A549 (cell line): Measurements from ENCODE around the gene PIP5K1B. TPM values are rescaled to one million over a fixed set of nuclear protein-coding genes. Genes with fewer than 3 reads are reported as not detected.

Source experiments
- ATAC-seq, 2 experiments: fragments of 200-7000 bp in 1 of 2; fragments of >200 bp in 1 of 2; cut with Nextera tagmentation in 1 of 2; cut with Tn5 transposase in 1 of 2; 3 replicates each; pipeline versions ENCODE4 v1.8.0 to v1.9.1; 2018 to 2020; ENCODE audit warnings: mild to moderate bottlenecking in 1 of 2, moderate library complexity in 1 of 2
- CTCF ChIA-PET: fragments of 300-600 bp; sonication (Branson Sonifier 250); formaldehyde crosslinking; extraction: SDS; loops from one replicate; lab custom pipeline; 2021; ENCODE audit warnings: antibody characterized with exemption, inconsistent platforms; lab: Yijun Ruan, JAX
- POLR2A ChIA-PET: fragments of 350-600 bp; formaldehyde crosslinking; extraction: SDS; loops from one replicate; lab custom pipeline; 2021; ENCODE audit warnings: antibody characterized with exemption, inconsistent platforms; lab: Yijun Ruan, JAX
- DNase-seq, 2 experiments: peaks; one replicate each; pipeline versions ENCODE4 v3.0.0 to v3.0.0-alpha.2; 2011 to 2016; ENCODE audit warnings: low read depth in 1 of 2, low spot score in 1 of 2
- FAIRE-seq: peaks from 2 replicates; lab custom pipeline; 2011; peaks lifted over from hg19 to GRCh38; lab: Jason Lieb, UNC
- H3K27ac ChIP-seq, 2 experiments: fragments of >200 bp; sonication (Bioruptor Twin); formaldehyde crosslinking; 3 replicates each; pipeline ENCODE4 v1.5.1; 2016 to 2017
- H3K4me1 ChIP-seq: fragments of >200 bp; sonication (Bioruptor Twin); formaldehyde crosslinking; 3 replicates; pipeline ENCODE4 v1.6.1; 2016
- H3K4me2 ChIP-seq: fragments of >200 bp; sonication (Bioruptor Twin); formaldehyde crosslinking; 3 replicates; pipeline ENCODE4 v1.6.1; 2016
- H3K4me3 ChIP-seq: fragments of >200 bp; sonication (Bioruptor Twin); formaldehyde crosslinking; 3 replicates; pipeline ENCODE4 v1.5.1; 2016
- H3K9me3 ChIP-seq: fragments of >200 bp; sonication (Bioruptor Twin); formaldehyde crosslinking; 3 replicates; pipeline ENCODE4 v1.6.1; 2016
- CEBPB ChIP-seq, 2 experiments: fragments of >200 bp in 1 of 2; sonication (Bioruptor Twin) in 1 of 2; formaldehyde crosslinking in 1 of 2; IDR thresholded peaks; 2 replicates each; pipeline ENCODE4 v1.6.1; 2012 to 2016
- CHD2 ChIP-seq: fragments of 150-350 bp; IDR thresholded peaks from 2 replicates; pipeline ENCODE4 v1.6.1; 2014; ENCODE audit warnings: low read length; ENCODE audit not compliant: partially characterized antibody
- CHD4 ChIP-seq: fragments of 200-600 bp; sonication (generic); IDR thresholded peaks from 2 replicates; pipeline ENCODE4 v1.6.1; 2016; ENCODE audit warnings: antibody characterized with exemption, mild to moderate bottlenecking, borderline replicate concordance
- EHMT2 ChIP-seq: fragments of 200-600 bp; sonication (generic); IDR thresholded peaks from 2 replicates; pipeline ENCODE4 v1.6.1; 2016; ENCODE audit warnings: antibody characterized with exemption, low read depth, mild to moderate bottlenecking, moderate library complexity
- FOSB ChIP-seq: fragments of 250-450 bp; sonication (Bioruptor Pico); IDR thresholded peaks from 2 replicates; pipeline ENCODE4 v1.5.0; 2020; ENCODE audit warnings: mild to moderate bottlenecking, moderate library complexity
- HDAC2 ChIP-seq: fragments of 200-600 bp; sonication (generic); IDR thresholded peaks from 2 replicates; pipeline ENCODE4 v1.6.1; 2016
- JUNB ChIP-seq: fragments of >200 bp; sonication (Bioruptor Twin); formaldehyde crosslinking; IDR thresholded peaks from 2 replicates; pipeline ENCODE4 v1.6.1; 2016
- KDM1A ChIP-seq: fragments of 200-600 bp; sonication (generic); IDR thresholded peaks from 2 replicates; pipeline ENCODE4 v1.6.1; 2016; ENCODE audit warnings: low read depth, mild to moderate bottlenecking
- KDM5A ChIP-seq: fragments of 200-600 bp; sonication (generic); IDR thresholded peaks from 2 replicates; pipeline ENCODE4 v1.6.1; 2016; ENCODE audit warnings: antibody characterized with exemption, mild to moderate bottlenecking
- PHF8 ChIP-seq: fragments of 200-600 bp; sonication (generic); IDR thresholded peaks from 2 replicates; pipeline ENCODE4 v1.6.1; 2016; ENCODE audit warnings: low read depth, mild to moderate bottlenecking, antibody characterized with exemption, moderate library complexity, borderline replicate concordance
- POLR2A ChIP-seq: IDR thresholded peaks from 2 replicates; pipeline ENCODE4 v1.6.1; 2012; ENCODE audit warnings: mild to moderate bottlenecking, low read length
- RARB ChIP-seq: fragments of 250-450 bp; sonication (Bioruptor Pico); IDR thresholded peaks from 2 replicates; pipeline ENCODE4 v1.8.0; 2021; ENCODE audit warnings: mild to moderate bottlenecking, moderate library complexity
- RCOR1 ChIP-seq: fragments of 150-350 bp; IDR thresholded peaks from 2 replicates; pipeline ENCODE4 v1.6.1; 2014; ENCODE audit warnings: antibody characterized with exemption, low read length, low read depth
- RFX5 ChIP-seq: fragments of 450-650 bp; IDR thresholded peaks from 2 replicates; pipeline ENCODE4 v1.7.1; 2014; ENCODE audit warnings: antibody characterized with exemption, mild to moderate bottlenecking, moderate library complexity
- whole genome bisulfite sequencing: methylation state at CpG from one replicate; pipeline ENCODE4 v1.1.6; 2017; ENCODE audit errors: missing lambda C conversion rate; 5-methylcytosine and 5-hydroxymethylcytosine counted together
- polyA plus RNA-seq, 4 experiments: library from polyadenylated mRNA; depleted of rRNA in 3 of 4; stranded (reverse); fragments of >200 nt; fragmentation: RNase III in 1 of 4; extraction: RNeasy Plus Mini Kit Qiagen cat#74134 plus additional on column Dnase treatment in 1 of 4; gene quantifications; 2 replicates in 3 of 4; 3 replicates in 1 of 4; pipeline ENCODE4 v1.2.3, GENCODE V29; 2011 to 2017
- TF ChIP-seq, protein P1 (sequence below): fragments of 250-450 bp; sonication (Bioruptor Pico); IDR thresholded peaks from 2 replicates; pipeline ENCODE4 v1.5.0; 2021; ENCODE audit warnings: mild to moderate bottlenecking, moderate library complexity, borderline replicate concordance
- TF ChIP-seq, protein P2 (sequence below): fragments of >200 bp; sonication (Bioruptor Twin); formaldehyde crosslinking; IDR thresholded peaks from 3 replicates; pipeline ENCODE4 v1.6.1; 2016
- TF ChIP-seq, protein P3 (sequence below): fragments of 200-600 bp; sonication (generic); IDR thresholded peaks from 2 replicates; pipeline ENCODE4 v1.6.1; 2016; ENCODE audit warnings: antibody characterized with exemption, mild to moderate bottlenecking, moderate library complexity
- TF ChIP-seq, protein P4 (sequence below): fragments of 450-650 bp; IDR thresholded peaks from 2 replicates; pipeline ENCODE4 v1.6.1; 2014; ENCODE audit warnings: antibody characterized with exemption
- TF ChIP-seq, protein P5 (sequence below): IDR thresholded peaks from 2 replicates; pipeline ENCODE4 v1.6.1; 2012
- TF ChIP-seq, protein P6 (sequence below): IDR thresholded peaks from 2 replicates; pipeline ENCODE4 v1.6.1; 2012; ENCODE audit warnings: low read depth, borderline replicate concordance

PIP5K1B gene
- polyA plus RNA-seq, 2 of the 4 experiments (the other 2 are of a cell fraction) = not detected

DNA sequence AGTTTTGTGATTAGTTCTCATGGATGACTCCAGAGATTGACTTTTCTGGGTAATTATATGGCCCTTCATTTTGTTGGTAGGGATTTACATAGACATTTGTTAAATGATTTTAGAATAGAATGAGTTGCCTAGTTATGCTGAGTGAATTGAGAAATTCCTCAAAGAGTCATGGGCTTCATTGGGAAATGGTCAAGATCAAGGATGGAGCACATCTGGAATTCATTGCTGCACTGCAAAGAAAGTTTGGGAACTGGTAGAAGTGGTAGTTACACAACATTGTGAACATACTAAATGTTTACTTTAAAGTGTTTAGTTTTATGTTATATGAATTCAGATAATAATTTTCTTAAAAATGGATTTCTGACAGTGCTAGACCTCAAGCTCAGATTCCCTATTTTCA lies 46.5 kb downstream of the PIP5K1B start:
- no peaks in the 10 kb centered on the region for H3K9me3 ChIP-seq
- H3K4me1 ChIP-seq = no peaks in the 10 kb centered on the region
- ATAC-seq (no peak), DNase-seq (no peak), FAIRE-seq (no peak)
- no peak overlapping the region for H3K4me2 ChIP-seq
- no peak overlapping the region for H3K4me3 ChIP-seq
- TF ChIP-seq FOSB (CRISPR knock-in tag) (no peak), KDM1A (no peak), RARB (CRISPR knock-in tag) (no peak), RFX5 (no peak), RCOR1 (no peak), CHD2 (no peak)
- TF ChIP-seq, protein P1, sequence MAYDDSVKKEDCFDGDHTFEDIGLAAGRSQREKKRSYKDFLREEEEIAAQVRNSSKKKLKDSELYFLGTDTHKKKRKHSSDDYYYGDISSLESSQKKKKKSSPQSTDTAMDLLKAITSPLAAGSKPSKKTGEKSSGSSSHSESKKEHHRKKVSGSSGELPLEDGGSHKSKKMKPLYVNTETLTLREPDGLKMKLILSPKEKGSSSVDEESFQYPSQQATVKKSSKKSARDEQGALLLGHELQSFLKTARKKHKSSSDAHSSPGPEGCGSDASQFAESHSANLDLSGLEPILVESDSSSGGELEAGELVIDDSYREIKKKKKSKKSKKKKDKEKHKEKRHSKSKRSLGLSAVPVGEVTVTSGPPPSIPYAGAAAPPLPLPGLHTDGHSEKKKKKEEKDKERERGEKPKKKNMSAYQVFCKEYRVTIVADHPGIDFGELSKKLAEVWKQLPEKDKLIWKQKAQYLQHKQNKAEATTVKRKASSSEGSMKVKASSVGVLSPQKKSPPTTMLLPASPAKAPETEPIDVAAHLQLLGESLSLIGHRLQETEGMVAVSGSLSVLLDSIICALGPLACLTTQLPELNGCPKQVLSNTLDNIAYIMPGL (CRISPR knock-in tag) = no peak
- no peak overlapping the region for H3K27ac ChIP-seq
- CTCF ChIA-PET = interaction anchor here (0.5 kb wide), 1 partner anchor 50 kb away, joined by 3 read pairs; no protein-coding TSS in a partner anchor
- POLR2A ChIA-PET = no interaction called here

DNA sequence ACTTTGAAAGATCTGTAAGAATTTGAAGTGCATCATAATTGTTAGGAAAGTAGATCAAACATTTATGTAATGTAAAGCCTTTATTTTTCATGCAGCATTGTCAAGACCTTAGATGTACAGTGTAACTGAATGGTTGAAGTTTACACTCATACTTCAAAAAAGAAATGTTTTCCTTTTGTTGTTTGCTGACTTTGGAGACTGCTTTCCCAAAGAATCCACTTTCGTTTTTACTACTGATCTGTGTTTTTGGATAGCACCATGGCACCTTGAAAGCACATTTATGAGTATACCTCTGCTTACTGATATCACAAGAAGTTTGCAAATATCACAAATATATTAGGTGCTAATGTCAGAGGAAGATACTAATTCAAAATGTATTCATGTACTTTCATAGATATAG lies 50.0 kb downstream of the PIP5K1B start:
- Histone ChIP-seq H3K4me2 (no peak overlapping the region), H3K9me3 (no peaks in the 10 kb centered on the region), H3K4me3 (no peak overlapping the region), H3K27ac (no peak overlapping the region), H3K4me1 (no peaks in the 10 kb centered on the region)
- FAIRE-seq (no peak), DNase-seq (no peak), ATAC-seq (no peak)
- 0% methylated on average over 1 of the region's 1 CpG for WGBS
- ChIA-PET CTCF (no interaction called here), POLR2A (no interaction called here)
- TF ChIP-seq, protein P2, sequence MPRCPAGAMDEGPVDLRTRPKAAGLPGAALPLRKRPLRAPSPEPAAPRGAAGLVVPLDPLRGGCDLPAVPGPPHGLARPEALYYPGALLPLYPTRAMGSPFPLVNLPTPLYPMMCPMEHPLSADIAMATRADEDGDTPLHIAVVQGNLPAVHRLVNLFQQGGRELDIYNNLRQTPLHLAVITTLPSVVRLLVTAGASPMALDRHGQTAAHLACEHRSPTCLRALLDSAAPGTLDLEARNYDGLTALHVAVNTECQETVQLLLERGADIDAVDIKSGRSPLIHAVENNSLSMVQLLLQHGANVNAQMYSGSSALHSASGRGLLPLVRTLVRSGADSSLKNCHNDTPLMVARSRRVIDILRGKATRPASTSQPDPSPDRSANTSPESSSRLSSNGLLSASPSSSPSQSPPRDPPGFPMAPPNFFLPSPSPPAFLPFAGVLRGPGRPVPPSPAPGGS = no peak
- TF ChIP-seq POLR2A = no peak
- TF ChIP-seq, protein P3, sequence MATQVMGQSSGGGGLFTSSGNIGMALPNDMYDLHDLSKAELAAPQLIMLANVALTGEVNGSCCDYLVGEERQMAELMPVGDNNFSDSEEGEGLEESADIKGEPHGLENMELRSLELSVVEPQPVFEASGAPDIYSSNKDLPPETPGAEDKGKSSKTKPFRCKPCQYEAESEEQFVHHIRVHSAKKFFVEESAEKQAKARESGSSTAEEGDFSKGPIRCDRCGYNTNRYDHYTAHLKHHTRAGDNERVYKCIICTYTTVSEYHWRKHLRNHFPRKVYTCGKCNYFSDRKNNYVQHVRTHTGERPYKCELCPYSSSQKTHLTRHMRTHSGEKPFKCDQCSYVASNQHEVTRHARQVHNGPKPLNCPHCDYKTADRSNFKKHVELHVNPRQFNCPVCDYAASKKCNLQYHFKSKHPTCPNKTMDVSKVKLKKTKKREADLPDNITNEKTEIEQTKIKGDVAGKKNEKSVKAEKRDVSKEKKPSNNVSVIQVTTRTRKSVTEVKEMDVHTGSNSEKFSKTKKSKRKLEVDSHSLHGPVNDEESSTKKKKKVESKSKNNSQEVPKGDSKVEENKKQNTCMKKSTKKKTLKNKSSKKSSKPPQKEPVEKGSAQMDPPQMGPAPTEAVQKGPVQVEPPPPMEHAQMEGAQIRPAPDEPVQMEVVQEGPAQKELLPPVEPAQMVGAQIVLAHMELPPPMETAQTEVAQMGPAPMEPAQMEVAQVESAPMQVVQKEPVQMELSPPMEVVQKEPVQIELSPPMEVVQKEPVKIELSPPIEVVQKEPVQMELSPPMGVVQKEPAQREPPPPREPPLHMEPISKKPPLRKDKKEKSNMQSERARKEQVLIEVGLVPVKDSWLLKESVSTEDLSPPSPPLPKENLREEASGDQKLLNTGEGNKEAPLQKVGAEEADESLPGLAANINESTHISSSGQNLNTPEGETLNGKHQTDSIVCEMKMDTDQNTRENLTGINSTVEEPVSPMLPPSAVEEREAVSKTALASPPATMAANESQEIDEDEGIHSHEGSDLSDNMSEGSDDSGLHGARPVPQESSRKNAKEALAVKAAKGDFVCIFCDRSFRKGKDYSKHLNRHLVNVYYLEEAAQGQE = no peak
- no peak for TF ChIP-seq EHMT2
- TF ChIP-seq, protein P4, sequence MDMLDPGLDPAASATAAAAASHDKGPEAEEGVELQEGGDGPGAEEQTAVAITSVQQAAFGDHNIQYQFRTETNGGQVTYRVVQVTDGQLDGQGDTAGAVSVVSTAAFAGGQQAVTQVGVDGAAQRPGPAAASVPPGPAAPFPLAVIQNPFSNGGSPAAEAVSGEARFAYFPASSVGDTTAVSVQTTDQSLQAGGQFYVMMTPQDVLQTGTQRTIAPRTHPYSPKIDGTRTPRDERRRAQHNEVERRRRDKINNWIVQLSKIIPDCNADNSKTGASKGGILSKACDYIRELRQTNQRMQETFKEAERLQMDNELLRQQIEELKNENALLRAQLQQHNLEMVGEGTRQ = no peak
- no peak for TF ChIP-seq PHF8
- no peak for TF ChIP-seq KDM5A
- TF ChIP-seq, protein P5, sequence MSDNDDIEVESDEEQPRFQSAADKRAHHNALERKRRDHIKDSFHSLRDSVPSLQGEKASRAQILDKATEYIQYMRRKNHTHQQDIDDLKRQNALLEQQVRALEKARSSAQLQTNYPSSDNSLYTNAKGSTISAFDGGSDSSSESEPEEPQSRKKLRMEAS = no peak
- no peak for TF ChIP-seq CHD4
- no peak for TF ChIP-seq CEBPB (IDR thresholded peaks at IDR 0.05)
- no peak for TF ChIP-seq JUNB
- no peak for TF ChIP-seq HDAC2
- TF ChIP-seq, protein P6, sequence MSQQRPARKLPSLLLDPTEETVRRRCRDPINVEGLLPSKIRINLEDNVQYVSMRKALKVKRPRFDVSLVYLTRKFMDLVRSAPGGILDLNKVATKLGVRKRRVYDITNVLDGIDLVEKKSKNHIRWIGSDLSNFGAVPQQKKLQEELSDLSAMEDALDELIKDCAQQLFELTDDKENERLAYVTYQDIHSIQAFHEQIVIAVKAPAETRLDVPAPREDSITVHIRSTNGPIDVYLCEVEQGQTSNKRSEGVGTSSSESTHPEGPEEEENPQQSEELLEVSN = no peak
